ENCODE data around the gene RNF4.
"Not testable (repeated sequence)": the region's sequence is repeated elsewhere in the genome, so short reads cannot be mapped to it uniquely, and the experiment has no call there.

The RNF4 gene

DNA sequence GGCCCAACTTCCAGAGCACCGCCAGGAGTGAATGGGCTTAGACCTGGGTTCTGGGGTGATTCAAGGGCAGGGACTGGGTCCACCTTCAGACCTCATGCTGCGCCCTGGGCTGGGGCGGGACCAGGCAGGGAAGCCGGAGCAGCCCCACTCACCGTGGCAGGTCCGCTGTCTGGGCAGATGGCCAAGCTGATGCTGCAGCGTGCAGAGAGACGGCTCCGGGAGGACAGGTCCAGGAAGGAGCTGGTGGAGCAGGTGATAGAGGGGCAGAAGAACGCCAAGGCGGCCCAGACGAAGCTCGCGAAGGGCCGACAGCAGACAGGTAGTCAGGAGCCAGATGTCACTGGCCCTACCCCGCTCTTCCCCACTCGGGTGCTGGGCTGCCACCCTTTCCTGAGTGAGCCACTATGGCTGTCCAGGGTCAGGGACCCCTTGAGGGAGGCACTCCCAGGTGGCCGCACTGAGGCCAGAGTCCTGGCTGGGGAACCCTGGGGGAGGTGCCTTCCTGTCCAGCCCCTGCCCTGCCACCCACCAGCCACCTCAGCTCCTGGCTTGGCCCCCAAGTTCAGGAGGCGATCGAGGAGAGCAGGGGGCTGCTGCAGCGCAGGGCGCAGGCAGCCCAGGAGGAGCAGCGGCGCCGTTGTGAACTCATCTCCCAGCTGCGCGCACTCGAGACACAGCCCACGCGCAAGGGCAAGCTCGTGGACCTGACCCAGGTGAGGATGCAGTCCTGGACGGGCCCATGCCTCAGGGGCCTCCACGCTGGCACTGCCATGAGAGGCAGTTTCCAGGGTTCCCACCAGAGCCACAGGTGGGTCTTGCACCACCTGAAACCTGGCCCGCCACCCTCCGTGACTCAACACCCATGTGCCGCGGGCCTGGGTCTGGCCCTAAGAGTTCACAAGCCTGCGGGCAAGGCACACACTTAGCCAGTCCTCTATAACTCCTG is 10.1 kb upstream of the RNF4 start:
- no peak for DNase-seq

DNA sequence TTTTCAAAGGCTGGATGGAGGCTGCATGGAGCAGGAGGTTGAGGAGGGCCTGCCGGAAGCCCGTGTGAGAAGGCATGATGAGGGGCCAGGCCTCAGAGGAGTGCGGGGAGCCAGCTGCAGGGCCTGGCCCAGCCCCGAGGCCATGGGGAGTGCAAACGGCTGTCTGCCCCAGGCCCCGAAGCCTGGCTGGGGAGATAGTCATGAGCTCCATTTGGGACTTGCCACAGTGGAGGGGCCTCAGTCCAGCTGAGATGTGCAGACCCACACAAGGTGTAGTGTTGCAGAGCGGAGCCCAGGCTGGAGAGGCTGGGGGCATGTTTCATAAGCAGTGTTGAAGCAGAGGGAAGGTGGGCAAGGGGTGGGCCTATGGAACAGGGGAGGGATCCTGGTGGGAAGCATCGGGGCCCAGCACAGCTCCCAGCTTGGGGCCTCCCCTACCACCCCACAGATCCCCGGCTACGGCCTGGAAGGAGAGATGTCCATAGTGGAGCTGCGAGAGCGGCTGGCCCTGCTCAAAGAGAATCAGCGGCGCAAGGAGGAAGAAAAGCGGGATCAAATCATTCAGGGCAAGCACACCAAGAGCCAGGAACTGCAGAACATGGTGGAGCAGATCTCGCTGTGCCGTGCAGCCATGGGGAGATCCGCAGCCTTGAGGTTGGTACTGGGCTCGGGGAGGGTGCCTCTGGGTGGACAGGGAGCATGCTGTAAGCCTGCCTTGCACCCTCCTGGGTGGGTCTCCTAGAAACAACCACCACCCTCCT is 9.1 kb upstream of the RNF4 start:
- DNase-seq: no peak

DNA sequence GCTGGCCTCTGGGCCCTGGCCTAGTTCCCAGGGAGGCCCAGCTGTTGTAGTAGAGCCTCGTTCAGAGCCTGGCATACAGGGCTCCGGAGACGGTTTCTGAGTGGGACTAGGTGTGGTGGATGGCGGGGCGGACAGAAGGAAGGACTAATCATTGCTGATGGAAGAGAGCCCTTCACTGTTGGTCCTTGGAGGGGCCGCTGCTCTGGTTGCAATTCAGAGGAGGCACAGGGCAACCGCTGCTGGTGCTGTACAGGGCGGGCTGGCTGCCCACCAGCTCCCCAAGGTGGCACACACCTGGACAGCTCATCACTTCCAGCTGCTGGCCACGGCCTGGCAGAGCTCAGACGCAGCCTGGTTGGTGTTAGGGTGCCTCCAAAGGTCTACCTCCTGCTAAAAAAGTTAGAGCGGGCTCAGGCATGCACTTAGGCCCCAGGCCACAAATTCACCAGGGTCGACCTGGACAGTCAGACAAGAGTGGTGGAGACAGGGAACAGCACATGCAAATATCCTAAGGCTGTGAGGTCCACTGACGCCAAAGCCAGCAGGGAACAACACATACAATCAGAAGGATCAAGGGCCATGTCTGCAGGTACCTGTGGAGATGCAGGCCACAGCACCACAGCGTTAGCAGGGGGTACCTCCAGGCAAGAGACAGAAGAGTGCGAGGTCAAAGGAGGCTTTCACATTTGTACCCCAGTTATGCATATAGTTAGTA is 7.5 kb upstream of the RNF4 start:
- no peak for DNase-seq

DNA sequence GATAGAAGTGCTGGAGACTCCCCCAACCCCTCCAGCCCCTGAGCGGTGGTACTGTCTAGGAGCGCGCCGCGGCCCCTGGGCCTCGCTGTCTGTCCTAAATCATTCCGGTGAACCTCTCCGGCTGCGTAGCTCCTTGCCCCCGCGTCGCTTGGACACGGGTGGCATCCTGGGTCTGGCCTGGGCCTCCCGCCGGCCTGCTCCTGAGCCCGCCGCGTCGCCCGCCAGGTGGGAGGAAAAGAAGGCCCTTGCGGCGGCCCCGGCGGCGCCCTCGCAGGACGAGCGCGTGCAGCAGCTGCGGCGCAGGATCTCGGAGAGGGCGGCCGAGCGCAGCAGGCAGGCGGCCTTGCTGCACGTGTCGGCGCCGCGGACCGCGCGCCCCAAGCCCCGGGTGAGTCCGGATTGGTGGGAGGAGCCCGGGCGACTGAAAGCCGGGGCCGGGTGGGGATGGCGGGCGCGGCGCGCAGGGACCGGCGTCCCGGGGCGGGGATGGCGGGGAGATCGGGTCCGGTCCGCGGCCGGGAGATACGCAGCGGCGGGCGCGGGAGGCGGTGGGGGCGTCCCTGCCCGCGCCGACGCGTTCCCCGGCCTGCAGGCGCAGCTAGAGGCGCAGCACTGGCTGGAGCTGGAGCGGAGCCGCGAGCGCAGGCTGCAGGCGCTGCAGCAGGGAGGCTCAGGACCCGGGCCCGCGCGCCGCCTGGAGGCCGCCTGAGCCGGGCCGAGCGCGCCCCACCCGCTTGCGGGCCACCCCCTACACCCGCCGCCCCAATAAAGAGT is 6.5 kb upstream of the RNF4 start:
- DNase-seq: peak; percentile 38

DNA sequence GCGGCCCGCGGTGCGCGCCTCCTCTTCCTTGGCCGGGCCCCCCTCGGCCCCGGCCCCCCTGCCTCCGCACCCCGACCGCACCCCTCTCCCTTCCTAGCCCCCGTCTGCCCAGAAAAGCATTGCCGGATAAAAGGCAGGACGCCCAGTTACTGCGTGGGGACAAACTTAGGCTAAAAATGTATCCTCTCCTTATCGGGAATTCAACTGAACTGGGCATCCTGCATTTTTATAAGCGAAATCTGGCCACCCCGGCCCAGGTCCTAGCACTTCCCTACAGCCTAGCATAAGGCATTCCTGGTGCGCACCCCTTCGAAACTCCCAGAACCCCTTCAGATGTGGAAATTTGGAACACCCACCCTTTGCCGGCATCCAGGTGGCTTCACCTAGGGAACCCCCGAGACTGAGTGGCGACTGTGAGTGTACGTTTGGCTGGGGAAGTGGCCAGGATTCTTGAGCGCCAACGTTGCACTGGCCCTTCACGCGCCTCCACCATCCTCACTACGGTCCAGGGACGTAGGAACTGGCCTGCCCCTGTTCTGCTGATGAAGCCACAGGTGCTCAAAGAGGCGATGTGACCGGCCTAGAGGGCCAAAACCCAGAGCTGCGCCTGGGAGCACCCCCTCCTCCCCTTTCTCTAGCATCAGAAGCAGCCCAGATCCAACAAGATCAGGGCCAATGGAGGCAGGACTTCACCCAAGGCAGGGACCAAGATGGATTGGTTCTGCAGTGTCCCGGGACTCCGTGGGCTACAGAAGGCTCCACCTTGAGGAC is 5.7 kb upstream of the RNF4 start:
- DNase-seq: no peak

DNA sequence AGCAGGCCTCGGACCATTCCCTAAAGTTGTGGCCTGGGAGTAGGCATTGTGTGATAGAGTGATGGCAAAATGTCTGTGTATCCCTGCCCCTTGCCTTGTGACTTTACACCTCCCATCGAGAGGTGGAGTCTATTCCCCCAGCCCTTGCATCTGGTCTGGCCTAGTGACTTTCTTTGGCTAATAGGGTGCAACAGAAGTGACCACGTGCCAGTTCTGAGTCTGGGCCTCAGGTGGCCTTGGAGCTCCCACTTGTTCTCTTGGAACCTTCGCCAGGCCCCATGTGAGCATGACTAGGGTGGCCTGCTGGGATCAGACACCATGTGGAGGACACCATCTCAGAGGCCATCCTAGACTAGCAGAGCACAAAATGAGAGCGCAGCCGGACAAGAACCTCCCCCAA is 3.9 kb upstream of the RNF4 start:
- DNase-seq: no peak

DNA sequence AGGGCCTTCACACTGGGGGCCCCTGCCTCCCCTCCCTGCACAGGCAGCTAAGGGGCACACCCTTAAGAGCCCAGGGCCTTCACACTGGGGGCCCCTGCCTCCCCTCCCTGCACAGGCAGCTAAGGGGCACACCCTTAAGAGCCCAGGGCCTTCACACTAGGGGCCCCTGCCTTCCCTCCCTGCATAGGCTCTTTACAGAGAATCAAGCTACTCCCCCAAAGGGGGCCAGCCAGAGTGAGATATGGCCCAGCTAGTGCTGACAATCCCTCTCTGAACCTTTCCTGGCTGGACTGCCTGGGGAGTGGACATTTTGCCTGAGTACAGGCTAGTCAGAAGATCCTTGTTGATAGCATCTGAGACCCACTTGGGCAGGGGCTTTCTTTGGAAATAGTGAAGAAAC is 3.4 kb upstream of the RNF4 start:
- DNase-seq: not testable (repeated sequence)

DNA sequence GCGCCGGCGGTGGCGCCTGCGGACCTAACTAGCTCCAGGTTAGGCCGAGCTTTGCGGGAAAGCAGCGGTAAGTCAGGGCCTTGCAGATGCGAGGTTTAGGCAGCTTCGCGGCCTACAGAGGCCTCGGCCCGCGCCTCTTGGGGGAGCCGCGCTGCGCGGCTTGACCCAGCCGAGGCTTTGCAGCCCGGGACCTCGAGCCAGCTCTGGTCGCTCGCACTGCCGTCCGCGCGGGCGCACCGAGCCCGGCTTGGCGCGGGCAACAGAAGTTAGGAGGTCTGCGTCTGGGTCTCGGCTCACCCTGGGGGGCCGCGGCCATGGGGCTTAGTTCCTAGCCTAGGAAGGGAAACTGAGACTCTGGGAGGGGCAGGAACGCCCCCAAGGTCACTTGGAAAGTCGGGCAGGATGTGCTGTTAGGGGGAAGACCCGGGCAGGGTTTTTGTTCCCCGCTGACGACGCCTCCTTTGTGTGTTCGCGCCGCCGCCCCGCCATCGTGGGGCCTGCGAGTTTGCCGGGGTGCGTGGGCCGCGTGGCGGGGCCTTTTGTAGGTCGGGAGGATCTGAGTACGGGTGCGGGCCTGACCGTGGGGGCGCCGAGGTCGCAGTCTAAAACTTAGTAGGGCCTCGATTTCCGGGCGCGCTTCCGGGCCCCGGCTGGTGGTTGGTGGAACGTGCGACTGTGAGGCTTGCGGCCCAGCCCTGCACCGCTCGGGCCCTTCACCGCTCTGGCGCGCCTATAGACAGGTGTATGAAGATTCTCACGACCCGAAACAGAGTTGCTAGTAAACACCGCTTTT is 482 bp downstream of the RNF4 start:
- DNase-seq: no peak

DNA sequence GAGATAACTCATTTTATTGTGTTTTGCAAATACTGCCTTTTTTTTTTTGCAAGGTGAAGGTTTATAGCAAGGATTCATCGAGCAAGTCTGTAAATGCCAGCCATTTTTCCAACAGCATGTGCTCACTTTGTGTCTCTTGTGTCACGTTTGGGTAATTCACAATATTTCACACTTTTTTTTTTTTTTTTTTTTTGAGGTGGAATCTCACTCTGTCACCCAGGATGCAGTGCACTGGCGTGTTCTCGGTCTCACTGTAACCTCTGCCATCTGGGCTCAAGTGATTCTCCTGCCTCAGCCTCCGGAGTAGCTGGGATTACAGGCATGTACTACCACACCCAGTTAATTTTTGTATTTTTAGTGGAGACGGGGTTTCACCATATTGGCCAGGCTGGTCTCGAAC is 1.9 kb downstream of the RNF4 start:
- no peak for DNase-seq

DNA sequence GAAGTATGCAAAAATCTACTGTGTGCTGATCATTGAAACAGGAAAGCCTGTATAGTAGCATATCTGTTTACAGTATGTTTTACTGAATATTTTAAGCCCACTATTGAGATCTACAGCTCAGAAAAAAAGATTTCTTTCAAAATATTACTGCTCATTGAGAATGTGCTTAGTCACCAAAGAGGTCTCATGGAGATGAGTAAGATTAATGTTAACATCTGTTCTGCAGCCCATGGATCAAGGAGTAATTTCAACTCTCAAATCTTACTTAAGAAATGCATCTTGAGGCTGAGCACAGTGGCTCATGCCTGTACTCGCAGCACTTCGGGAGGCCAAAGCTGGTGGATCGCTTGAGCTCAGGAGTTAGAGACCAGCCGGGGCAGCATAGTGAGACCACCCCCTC is 3.3 kb downstream of the RNF4 start:
- DNase-seq: no peak

DNA sequence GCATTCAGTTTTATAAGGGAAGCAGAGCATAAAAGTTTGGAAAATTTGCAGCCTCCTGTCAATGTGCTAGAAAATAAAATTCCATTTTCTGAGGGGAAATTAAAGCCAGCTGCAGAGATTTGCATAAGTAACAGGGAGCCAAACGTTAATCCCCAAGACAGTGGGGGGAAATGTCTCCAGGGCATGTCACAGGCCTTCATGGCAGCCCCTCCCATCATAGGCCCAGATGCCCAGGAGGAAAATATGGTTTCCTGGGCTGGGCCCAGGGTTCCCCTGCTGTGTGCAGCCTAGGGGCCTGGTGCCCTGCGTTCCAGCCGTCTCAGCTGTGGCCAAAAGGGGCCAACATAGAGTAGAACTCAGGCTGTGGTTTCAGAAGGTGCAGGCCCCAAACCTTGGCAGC is 9.3 kb downstream of the RNF4 start:
- DNase-seq: no peak

DNA sequence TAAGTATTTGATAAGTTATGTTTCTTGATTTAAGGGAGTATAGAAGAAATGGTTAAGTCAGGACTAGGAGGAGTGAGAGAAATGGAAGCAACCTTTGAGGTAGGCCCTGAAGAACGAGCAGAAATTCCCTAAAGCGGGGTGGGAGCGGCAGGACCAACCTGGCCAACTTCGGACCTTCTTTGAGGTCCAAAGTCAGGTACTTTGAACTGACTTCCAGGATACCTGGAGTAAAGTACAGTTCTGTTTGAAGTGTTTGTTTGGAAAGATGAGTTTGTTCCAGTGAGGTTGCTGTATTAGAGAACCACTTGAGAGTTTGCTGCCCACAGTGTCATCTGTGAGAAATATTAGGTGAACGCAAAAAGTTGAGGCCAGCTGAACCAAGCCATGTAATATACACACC is 11.7 kb downstream of the RNF4 start:
- no peak for DNase-seq

DNA sequence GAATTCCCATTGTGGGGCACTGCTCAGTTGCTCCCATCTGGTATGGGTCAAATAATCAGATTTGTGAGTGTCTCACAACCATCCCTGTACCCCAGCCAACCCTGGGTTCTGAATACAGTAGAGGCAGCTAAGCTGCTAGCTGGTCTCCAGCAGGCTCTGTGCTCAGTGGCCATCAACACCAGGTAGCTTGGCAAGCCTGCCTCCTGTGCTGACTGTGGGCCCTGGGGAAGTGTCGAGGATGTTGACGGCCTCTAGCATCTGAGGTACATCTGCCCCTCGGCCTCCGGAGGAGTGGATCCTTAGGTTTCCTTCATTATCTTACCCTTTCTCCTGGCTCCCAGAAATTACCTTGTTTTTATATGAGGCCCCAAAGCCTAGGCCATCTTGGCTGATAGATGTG is 13.3 kb downstream of the RNF4 start:
- DNase-seq: no peak

DNA sequence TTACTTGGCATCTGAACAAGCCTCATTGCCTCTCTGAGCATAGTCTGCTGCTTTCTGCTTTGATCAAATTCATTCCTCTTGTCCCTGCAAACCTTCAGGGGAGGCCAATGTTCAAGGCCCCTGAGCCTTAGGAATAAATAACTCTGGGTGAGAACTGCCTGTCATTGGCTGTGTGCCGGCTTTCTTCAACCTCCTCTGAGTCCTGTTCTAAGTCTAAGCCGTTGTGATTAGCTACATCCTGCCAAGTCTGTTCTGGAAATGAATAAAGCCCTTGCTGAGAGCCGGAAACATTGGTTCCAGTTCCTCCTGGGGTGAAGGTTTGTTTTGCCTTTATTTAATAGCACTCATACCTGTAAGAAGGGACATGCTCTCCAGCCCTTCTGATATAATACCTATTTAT is 13.8 kb downstream of the RNF4 start:
- no peak for DNase-seq

DNA sequence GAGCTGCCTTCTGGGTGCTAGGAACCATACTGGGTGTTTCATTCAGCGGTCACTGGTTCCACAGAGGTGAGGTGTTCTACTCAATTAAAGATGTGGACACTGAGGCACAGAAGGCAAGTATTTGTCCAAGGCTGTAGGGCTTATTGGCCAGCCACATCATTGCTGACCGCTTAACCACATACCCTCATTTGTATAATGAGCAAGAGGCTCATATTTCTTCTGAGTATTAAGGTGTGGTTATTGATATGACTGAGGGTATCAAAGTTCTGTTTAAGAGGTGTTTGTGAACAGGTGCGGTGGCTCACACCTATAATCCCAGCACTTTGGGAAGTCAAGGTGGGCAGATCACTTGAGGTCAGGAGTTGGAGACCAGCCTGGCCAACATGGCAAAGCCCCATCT is 14.3 kb downstream of the RNF4 start:
- no peak for DNase-seq

DNA sequence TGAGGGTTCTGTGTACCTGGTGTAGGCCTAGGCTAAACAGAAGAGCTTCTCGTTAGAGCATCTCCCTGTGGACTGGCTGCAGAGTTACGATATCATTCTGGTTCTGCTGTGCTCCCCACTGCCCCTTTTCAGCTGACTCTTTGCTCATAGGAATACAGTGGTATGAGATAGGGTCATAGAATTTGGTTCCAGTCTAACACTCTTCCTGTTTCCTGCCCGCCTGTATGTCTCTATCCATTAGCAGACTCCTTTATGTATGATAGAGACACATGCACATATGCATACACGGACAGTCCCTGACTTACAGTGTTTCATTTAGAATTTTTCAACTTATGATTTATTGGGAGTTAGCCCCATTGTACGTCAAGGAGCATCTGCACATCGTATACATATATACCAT is 15.3 kb downstream of the RNF4 start:
- no peak for DNase-seq

DNA sequence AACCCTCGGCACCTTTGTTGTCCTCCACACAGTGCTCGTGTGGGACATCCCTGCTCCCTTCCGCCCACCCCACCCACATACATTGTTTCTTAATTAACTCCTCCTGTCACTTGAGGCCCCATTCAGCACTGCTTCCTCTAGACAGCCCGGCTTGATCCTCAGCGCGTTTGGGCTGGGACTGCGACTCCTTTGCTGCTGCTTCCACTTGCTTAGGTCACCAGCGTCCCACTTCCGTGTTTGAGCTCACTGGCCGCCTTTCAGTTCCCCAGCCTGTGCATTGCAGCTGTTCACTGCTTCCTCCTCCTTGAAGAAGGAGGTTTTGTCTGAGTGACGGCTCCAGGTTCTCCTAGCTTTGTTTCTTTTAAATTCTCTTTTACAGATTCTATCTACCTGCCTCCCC is 16.1 kb downstream of the RNF4 start:
- DNase-seq: no peak

DNA sequence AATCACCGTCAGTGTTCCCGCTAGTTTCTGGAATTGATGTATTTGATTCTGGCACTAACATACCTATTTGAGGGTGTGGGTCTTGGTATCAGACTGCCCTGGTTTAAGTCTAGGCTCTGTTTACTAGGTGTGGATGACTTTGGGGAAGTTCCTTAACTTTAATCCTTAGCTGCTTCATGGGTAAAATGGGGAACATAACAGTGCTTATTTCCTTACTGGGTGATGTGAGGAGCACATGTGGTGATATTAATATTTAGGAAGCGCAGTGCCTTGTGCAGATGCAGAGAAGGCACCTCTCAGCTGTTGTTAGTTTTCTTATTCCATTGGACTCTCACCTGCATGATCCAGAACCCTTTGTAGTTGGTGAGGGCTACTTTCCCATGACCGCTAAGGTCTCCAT is 17.1 kb downstream of the RNF4 start:
- no peak for DNase-seq

DNA sequence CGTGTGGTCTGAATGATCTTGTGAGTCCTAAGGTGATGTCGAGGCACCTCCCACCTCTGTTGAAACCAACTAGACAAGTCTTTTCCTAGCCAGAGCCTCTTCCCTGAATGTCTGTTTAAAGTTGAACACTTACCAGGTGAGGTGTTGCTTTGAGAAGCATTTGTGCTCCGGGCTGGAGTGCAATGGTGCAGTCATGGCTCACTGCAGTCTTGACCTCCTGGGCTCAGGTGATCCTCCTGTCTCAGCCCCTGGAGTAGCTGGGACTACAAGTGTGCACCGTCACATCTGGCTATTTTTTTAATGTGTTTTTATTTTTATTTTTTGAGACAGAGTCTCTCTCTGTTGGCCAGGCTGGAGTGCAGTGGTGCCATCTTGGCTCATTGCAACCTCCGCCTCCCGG is 18.1 kb downstream of the RNF4 start:
- no peak for DNase-seq

DNA sequence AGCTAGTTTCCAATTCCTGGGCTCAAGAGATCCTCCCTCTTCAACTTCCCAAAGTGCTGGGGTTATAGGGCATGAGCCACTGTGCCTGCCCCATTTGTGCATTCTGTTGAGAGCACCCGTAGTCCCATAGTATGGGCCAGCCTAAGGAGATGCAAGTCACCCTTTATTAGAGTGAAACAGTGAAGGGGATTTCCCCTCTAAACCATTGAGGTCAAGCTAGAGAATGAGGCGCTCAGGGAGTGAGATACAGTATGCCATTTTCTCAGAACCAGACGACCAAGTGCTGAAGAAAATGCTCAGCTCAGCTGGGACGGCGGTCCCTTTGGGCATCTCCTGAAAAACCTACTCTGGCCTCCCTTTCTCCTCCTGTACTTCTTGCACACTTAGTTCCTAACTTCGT is 18.7 kb downstream of the RNF4 start:
- DNase-seq: no peak

Data from GOT3 (cell line).